Epithelial cell of prostate (primary cell): Measurements from ENCODE around the gene KCNN4.
A peak's percentile ranks its signal among the peaks of the same experiment; 100 is the strongest.

Source experiments
- DNase-seq: peaks from one replicate; pipeline ENCODE4 v3.0.0-alpha.2; 2011; ENCODE audit warnings: low read depth, low spot score
- H3K27ac ChIP-seq: fragments of 450-650 bp; 2 replicates; pipeline ENCODE4 v1.5.1; 2017; ENCODE audit warnings: mild to moderate bottlenecking

KCNN4 gene

GRCh38 chr19:43752287-43752875 is 28.4 kb downstream of the KCNN4 start:
- no peak for DNase-seq
- peak overlapping the region; percentile 98 for H3K27ac ChIP-seq

- peak overlapping the region; percentile 98 for H3K27ac ChIP-seq
- DNase-seq: no peak
These were observed 29.1 kb downstream of the KCNN4 start for GRCh38 chr19:43751466-43752220.

GRCh38 chr19:43749898-43750297 is 30.9 kb downstream of the KCNN4 start:
- H3K27ac ChIP-seq: no peak overlapping the region
- DNase-seq: no peak

GRCh38 chr19:43749152-43749551 is 31.6 kb downstream of the KCNN4 start:
- no peak for DNase-seq
- H3K27ac ChIP-seq: no peak overlapping the region

GRCh38 chr19:43748685-43749084 is 32.1 kb downstream of the KCNN4 start:
- no peak for DNase-seq
- no peak overlapping the region for H3K27ac ChIP-seq

- H3K27ac ChIP-seq: no peak overlapping the region
- no peak for DNase-seq
These were observed 32.6 kb downstream of the KCNN4 start for GRCh38 chr19:43748205-43748594.

DNA sequence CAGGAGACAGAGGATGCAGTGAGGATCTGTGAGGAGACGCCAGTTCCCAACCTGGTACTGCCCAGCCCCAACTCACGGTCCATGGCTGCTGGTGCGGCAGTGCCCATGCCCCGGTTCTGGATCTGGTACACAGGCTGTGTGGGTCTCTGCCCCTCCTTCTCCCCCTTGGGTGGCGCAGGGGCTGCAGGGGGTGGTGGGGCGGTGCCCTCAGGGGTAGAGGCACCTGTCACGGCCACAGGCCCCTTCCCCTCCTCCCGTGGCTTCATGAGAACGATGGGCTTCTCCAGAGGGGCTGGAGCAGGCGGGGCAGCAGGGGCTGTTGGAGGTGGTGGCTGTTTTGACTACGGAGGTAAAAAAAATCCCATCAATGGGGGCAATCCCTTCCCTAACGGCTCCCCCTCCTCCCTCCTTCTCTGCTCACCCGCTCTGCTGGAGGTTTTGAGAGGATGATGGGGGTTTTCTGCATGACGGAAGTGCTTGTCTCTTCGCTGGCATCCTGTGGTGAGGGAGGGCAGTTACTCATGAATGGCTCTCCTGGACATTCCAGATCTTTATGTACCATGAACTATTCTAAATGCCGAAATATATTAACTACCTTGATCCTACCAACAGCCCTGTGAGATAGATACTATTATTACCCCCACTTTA is 33.1 kb downstream of the KCNN4 start:
- DNase-seq: no peak
- no peak overlapping the region for H3K27ac ChIP-seq

GRCh38 chr19:43743059-43743458 is 37.7 kb downstream of the KCNN4 start:
- no peak for DNase-seq
- no peak overlapping the region for H3K27ac ChIP-seq

GRCh38 chr19:43741075-43741825 is 39.5 kb downstream of the KCNN4 start:
- peak overlapping the region; percentile 71 for H3K27ac ChIP-seq
- no peak for DNase-seq

DNA sequence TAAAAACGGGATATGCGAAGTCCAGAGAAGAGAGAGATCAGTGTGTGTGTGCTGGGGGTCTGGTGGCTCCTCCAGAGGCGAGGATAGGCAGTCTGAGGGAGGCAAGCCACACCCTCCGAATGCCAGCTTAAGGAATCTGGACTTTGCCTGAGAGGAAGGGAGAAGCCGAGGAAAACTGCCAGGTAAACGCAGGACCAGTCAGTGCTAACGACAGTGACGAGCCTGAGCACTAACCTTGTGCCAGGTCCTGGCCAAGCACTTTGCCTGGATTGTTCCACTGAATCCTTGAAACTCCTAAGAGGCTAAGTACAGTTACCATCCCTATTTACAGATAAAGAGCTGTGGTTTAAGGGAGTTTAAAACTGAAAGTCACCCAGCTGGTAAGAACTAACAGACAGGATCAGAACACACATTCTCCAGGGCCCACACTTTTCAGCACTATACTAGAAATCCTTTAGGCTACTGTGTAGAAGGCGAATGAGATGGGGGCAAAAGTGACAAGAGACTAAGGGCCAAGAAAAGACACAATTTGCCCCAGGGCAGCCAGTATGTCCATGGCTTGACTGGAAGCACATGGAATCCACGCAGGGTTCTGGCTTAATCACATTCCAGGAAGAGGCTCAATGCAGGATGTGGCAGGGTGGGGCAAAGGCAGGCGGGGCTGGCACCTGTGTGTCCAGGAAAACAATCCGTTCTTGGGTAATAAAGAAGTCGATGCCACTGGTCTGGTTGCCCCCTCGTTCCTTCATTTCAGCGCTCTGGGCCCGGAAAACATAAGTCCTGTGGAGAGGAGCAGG is 41.1 kb downstream of the KCNN4 start:
- peak overlapping the region; percentile 71 for H3K27ac ChIP-seq
- DNase-seq: no peak

- DNase-seq: no peak
- no peak overlapping the region for H3K27ac ChIP-seq
These were observed 42.0 kb downstream of the KCNN4 start for GRCh38 chr19:43738780-43739211.

- no peak overlapping the region for H3K27ac ChIP-seq
- no peak for DNase-seq
These were observed 44.8 kb downstream of the KCNN4 start for GRCh38 chr19:43735957-43736356.

- DNase-seq: no peak
- no peak overlapping the region for H3K27ac ChIP-seq
These were observed 45.8 kb downstream of the KCNN4 start for GRCh38 chr19:43735013-43735412.

DNA sequence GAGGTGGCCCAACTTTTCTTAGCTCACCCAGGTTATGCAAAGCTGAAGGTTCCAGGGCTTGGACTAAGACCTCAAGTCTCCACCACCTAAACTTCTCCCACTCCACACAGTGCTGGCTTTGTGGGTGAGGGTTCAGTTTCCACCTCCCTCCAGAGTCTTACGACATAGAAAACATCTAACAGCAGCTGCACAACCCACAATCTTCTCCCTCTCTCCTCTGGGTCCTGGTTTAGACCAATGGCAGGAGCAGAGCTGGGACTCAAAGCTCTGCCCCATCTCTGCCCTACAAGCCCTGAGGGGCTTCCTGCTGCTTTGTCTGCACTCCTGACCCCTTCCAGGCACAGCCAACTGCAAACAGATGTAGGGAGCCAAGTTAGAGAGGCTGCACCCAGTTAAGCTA is 48.9 kb downstream of the KCNN4 start:
- no peak overlapping the region for H3K27ac ChIP-seq
- DNase-seq: no peak

GRCh38 chr19:43731346-43731745 is 49.4 kb downstream of the KCNN4 start:
- no peak overlapping the region for H3K27ac ChIP-seq

GRCh38 chr19:43729919-43730318 is 50.9 kb downstream of the KCNN4 start:
- DNase-seq: no peak
- H3K27ac ChIP-seq: no peak overlapping the region

More at GRCh38 chr19:43731346-43731745, 49.4 kb downstream of the KCNN4 start:
- DNase-seq: no peak

DNA sequence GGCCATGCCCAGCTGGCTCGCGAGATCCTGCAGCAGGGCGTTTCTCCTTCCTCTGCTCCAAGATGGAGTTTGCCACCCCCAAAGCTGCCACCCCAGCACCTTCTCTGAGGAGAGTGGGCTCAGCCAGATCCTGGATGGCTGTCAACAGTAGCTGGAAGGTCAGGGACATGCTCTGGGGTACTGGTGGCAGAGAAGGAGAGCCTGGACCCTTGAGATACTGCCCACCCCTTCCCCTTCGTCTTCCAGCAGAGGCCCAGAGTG is 53.2 kb downstream of the KCNN4 start:
- DNase-seq: no peak
- H3K27ac ChIP-seq: no peak overlapping the region

DNA sequence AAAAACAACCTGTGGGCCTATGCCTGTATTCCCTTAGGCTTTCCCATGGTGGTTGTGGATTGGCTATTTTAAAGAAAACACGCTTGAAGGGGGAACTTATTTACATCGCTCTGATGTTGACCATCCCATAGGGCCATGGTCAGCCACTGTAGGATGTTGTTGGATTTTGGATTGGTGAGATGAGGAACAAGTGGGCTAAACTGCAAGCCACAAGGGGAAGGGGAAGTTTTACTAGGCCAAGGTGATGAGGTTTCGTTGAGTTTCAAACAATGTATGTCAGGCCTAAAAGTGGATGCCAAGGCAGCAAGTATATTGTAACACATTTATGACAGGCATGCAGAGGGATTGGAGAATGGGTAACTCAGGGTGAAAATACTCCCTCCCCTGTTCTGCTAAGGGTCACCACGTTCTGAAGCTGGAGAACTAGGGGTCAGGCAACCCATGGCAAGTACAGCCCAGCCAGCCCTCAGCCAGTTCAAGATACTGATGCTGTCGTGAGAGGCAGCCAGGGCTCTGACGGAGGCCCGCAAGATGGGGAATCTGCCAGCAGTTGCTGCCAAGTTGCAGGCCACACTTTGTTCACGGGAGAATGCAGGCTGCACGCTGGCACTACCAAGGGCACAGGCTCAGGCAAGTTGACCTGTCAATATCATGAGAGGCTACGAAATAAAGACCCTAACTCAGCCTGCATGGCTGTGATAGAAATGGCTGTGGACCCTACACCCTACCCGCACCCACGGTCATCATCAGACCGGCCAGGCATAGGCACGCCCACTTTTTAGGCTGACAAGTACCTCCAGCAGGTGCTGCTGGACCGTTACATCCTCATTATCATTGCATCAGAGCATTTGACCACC is 53.8 kb downstream of the KCNN4 start:
- DNase-seq: no peak
- no peak overlapping the region for H3K27ac ChIP-seq

- H3K27ac ChIP-seq: no peak overlapping the region
These were observed 55.3 kb downstream of the KCNN4 start for GRCh38 chr19:43725468-43725867.

More at GRCh38 chr19:43725468-43725867, 55.3 kb downstream of the KCNN4 start:
- no peak for DNase-seq
